ENCODE measurements around the gene AIRE. TPM values are rescaled to one million over a fixed set of nuclear protein-coding genes. Genes with fewer than 3 reads are reported as not detected.
A peak's percentile ranks its signal among the peaks of the same experiment; 100 is the strongest.
"Not testable (repeated sequence)": the region's sequence is repeated elsewhere in the genome, so short reads cannot be mapped to it uniquely, and the experiment has no call there.

AIRE gene
- polyA plus RNA-seq (2011; rRNA removed) = 0.10 and 0.12 TPM in 2 replicates
- 0.05 TPM in 2 replicates for polyA minus RNA-seq (2011; rRNA and poly(A)+ RNA removed)

DNA sequence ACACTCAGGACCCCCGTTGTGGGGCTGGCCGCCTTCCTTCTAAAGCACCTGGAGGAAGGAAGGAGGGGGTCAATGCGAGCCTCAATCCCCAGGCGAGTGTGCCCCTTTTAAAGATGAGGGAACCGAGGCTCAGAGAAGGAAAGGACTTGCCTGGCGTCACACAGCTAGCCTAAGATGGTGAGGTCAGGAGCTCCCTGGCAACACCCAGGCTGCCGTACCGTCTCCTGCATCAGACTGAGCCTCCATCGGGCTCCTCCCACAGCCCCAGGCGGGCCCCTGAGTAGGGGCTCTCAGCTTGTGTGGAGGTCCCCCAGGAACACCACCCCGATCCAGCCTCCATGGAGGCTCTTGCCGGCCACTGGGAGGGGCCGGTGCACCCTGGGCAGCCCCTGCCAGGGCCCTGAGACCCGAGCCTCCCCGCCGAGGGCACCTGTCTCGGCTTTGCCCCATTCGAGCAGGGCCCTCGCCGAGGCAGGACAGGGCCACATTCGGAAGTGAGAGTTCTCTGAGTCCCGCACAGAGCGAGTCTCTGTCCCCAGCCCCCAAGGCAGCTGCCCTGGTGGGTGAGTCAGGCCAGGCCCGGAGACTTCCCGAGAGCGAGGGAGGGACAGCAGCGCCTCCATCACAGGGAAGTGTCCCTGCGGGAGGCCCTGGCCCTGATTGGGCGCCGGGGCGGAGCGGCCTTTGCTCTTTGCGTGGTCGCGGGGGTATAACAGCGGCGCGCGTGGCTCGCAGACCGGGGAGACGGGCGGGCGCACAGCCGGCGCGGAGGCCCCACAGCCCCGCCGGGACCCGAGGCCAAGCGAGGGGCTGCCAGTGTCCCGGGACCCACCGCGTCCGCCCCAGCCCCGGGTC, at the start of gene AIRE:
AIRE (plus strand) TSS at position 739 of the 855 bp plus-strand sequence. CDS start 131 bp downstream, outside the sequence.
- no peak for DNase-seq (ENCODE audit: low read depth)
- CTCF ChIA-PET = no interaction called here
- POLR2A ChIA-PET = no interaction called here
- no peaks in the 10 kb centered on the region for H3K36me3 ChIP-seq (ENCODE audit: control insufficient read depth, insufficient read depth, low read length)
- TF ChIP-seq CTCF (IDR thresholded peaks at IDR 0.05; ENCODE audit: insufficient read depth, low read depth, low read length) = no peak
- H3K4me3 ChIP-seq (ENCODE audit: low read depth, low read length) = peak within 1 kb of the TSS; percentile 16; the same call in 1 of the 2 replicates
- peaks cover 1% of the 10 kb centered on the region for H3K27me3 ChIP-seq (ENCODE audit: control insufficient read depth, insufficient read depth, low read length)

DNA sequence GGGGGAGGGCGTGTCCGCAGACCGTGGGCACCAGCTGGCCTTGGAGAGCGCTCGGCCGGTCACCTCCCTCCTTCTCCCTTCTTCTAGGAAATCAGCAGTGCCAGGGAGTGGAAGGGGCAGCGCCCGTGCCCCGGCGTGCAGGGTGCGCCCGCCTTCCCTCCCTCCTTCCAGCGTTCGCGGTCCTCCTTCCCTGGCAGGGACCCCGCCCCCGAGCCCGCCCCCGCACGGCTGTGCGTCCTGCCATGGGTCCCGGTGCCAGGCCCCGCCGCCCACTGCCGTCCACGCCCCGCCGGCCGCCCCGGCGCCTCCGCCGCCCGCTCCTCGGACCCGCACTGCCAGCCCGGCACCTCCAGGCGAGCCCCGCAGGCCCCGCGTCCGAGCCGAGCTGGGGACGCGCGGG, 45.3 kb upstream of the AIRE start:
- H3K36me3 ChIP-seq (ENCODE audit: control insufficient read depth, insufficient read depth, low read length); DNase-seq (ENCODE audit: low read depth); H3K4me3 ChIP-seq (ENCODE audit: low read depth, low read length); H3K27me3 ChIP-seq (ENCODE audit: control insufficient read depth, insufficient read depth, low read length); CTCF ChIA-PET; POLR2A ChIA-PET: not testable (repeated sequence)

DNA sequence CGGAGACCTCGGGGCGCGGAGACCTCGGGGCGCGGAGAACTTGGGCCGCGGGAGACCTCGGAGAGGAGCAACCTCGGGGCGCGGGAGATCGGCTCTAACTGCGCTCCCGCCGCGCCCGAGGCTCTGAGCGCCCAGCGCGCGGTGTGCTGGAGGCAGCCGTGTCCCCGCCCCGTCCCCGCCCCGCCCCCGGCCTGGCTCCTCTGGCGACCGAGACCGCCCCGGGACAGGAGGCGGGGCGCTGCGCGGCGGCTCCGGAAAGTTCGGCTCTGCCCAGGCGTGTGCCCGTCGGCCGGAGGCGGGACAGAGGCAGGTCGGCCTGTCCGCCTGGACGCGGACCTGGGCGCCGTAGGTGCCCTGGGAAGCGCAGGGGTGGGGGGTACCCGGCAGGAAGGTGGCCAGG, 44.8 kb upstream of the AIRE start, which contains the start of gene ICOSLG:
ICOSLG (minus strand) TSS at position 102 of the 400 bp plus-strand sequence. CDS start 126 bp downstream, outside the sequence.
- CTCF ChIA-PET; DNase-seq (ENCODE audit: low read depth); H3K27me3 ChIP-seq (ENCODE audit: control insufficient read depth, insufficient read depth, low read length); H3K36me3 ChIP-seq (ENCODE audit: control insufficient read depth, insufficient read depth, low read length); H3K4me3 ChIP-seq (ENCODE audit: low read depth, low read length); POLR2A ChIA-PET: not testable (repeated sequence)

DNA sequence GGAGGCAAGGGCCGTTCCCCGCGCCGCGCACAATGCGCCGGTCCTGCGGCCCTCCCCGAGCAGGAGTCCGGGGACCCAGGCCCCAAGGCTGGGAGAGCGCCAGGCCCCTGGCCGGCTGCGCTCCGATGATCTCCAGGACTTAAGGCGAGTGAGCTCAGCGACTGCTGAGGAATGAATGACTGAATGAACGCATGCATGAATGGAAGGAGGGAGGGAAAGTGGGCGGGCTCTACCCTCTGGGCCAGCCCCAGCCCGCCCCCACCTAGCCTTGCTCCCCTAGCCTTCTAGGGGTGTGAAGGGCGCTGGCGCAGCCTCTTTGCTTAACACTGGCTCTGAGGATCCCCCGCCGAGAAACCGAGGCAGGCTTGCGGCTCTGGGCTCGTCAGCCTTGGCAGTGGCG, 44.4 kb upstream of the AIRE start:
- POLR2A ChIA-PET; DNase-seq (ENCODE audit: low read depth); H3K27me3 ChIP-seq (ENCODE audit: control insufficient read depth, insufficient read depth, low read length); H3K4me3 ChIP-seq (ENCODE audit: low read depth, low read length); CTCF ChIA-PET; H3K36me3 ChIP-seq (ENCODE audit: control insufficient read depth, insufficient read depth, low read length): not testable (repeated sequence)

DNA sequence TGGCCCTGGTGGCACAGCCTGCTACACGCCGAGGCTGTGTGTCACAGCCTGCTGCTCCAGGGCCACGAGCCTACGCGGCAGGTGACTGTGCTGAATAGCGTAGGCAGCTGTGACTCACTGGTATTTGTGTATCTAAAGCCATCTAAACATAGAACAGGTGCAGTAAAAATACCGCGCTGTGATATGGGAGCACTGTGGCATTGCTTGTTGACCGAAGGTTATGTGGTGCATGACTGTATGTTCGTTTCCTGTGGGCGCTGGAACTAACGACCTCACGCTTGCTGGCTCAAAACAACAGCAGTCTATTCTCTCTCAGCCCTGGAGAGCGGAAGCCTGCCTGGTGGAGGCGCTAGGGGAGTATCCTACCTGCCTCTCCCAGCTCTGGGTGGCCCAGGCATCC, 41.7 kb upstream of the AIRE start:
- POLR2A ChIA-PET; H3K27me3 ChIP-seq (ENCODE audit: control insufficient read depth, insufficient read depth, low read length); DNase-seq (ENCODE audit: low read depth); H3K36me3 ChIP-seq (ENCODE audit: control insufficient read depth, insufficient read depth, low read length); H3K4me3 ChIP-seq (ENCODE audit: low read depth, low read length); CTCF ChIA-PET: not testable (repeated sequence)

- CTCF ChIA-PET; DNase-seq (ENCODE audit: low read depth); H3K27me3 ChIP-seq (ENCODE audit: control insufficient read depth, insufficient read depth, low read length); H3K4me3 ChIP-seq (ENCODE audit: low read depth, low read length); H3K36me3 ChIP-seq (ENCODE audit: control insufficient read depth, insufficient read depth, low read length); POLR2A ChIA-PET: not testable (repeated sequence)
Measured at GRCh38 chr21:44247904-44248303, 37.8 kb upstream of the AIRE start.

GRCh38 chr21:44249204-44250037, 36.3 kb upstream of the AIRE start:
- H3K36me3 ChIP-seq (ENCODE audit: control insufficient read depth, insufficient read depth, low read length); DNase-seq (ENCODE audit: low read depth); H3K27me3 ChIP-seq (ENCODE audit: control insufficient read depth, insufficient read depth, low read length); CTCF ChIA-PET; H3K4me3 ChIP-seq (ENCODE audit: low read depth, low read length); POLR2A ChIA-PET: not testable (repeated sequence)
